NB4 (cell line): ENCODE measurements around the gene CLDN6.

Source experiments
- CTCF ChIP-seq: IDR thresholded peaks from one replicate; pipeline ENCODE4 v1.5.1; 2012; ENCODE audit warnings: low read depth, low read length
- POLR2A ChIP-seq: IDR thresholded peaks from 2 replicates; pipeline ENCODE4 v1.6.1; 2011; ENCODE audit warnings: mild to moderate bottlenecking; ENCODE audit not compliant: insufficient read length; ENCODE audit errors: extremely low read depth

- TF ChIP-seq CTCF (no peak), POLR2A (no peak)
Observed at GRCh38 chr16:3019594-3020246, 1.7 kb upstream of the CLDN6 start.
